Lung (tissue), 12 donors: Measurements from ENCODE around the gene GC. TPM values are rescaled to one million over a fixed set of nuclear protein-coding genes. Genes with fewer than 3 reads are reported as not detected.

ENCODE experiments used
- ATAC-seq: fragments of 200-7000 bp; cut with Tn5 transposase; one replicate; pipeline ENCODE4 v1.9.1; 2020; ENCODE audit warnings: moderate number of reproducible peaks; ENCODE audit not compliant: insufficient read depth, low FRiP score
- DNase-seq, 3 donors: peaks; one replicate each; pipeline ENCODE4 v3.0.0-alpha.2; 2013 to 2017
- H3K27ac ChIP-seq, 2 donors: one replicate each; pipeline ENCODE4 v1.5.1; 2013; ENCODE audit warnings: mild to moderate bottlenecking in 2 of 2, moderate library complexity in 2 of 2, control low read depth in 1 of 2, inconsistent platforms in 1 of 2, low read depth in 1 of 2, low read length in 1 of 2
- H3K27me3 ChIP-seq, 3 donors: one replicate each; pipeline ENCODE4 v1.5.1; 2013; ENCODE audit warnings: low read length in 2 of 3; ENCODE audit not compliant: control insufficient read depth in 3 of 3, insufficient read depth in 3 of 3
- H3K36me3 ChIP-seq, 4 donors: one replicate each; pipeline ENCODE4 v1.5.1; 2013; ENCODE audit warnings: low read length in 4 of 4, mild to moderate bottlenecking in 1 of 4, moderate library complexity in 1 of 4; ENCODE audit not compliant: control insufficient read depth in 4 of 4, insufficient read depth in 4 of 4
- H3K4me1 ChIP-seq, 5 donors: one replicate each; pipeline ENCODE4 v1.5.1; 2013; ENCODE audit warnings: low read length in 5 of 5, mild to moderate bottlenecking in 2 of 5, moderate library complexity in 1 of 5; ENCODE audit not compliant: control insufficient read depth in 5 of 5, insufficient read depth in 5 of 5
- H3K4me3 ChIP-seq: one replicate; pipeline ENCODE4 v1.5.1; 2013; ENCODE audit warnings: mild to moderate bottlenecking, control low read depth, moderate library complexity
- H3K9ac ChIP-seq, 2 donors: one replicate each; pipeline ENCODE4 v1.5.1; 2013; ENCODE audit warnings: low read length in 2 of 2, control low read depth in 1 of 2; ENCODE audit not compliant: insufficient read depth in 1 of 2
- H3K9me3 ChIP-seq, 4 donors: one replicate each; pipeline ENCODE4 v1.5.1; 2013; ENCODE audit warnings: low read length in 3 of 4, mild to moderate bottlenecking in 1 of 4, moderate library complexity in 1 of 4; ENCODE audit not compliant: control insufficient read depth in 4 of 4, insufficient read depth in 3 of 4
- WGBS, 2 donors: extraction: QIAGEN DNeasy Blood & Tissue Kit; methylation state at CpG; one replicate each; pipeline ENCODE4 v1.1.7; 2013; 5-methylcytosine and 5-hydroxymethylcytosine counted together
- polyA plus RNA-seq, 2 donors: library from polyadenylated mRNA; stranded (reverse); fragments of 200-250 nt; gene quantifications; one replicate each; pipeline ENCODE4 v1.2.1, GENCODE V29; 2013
- total RNA-seq, 2 donors: library from RNA; depleted of rRNA in 1 of 2; stranded (reverse); fragments of >200 nt in 1 of 2; gene quantifications; one replicate each; pipeline ENCODE4 v1.2.1, GENCODE V29; 2014 to 2021
- TF ChIP-seq, protein P1 (sequence below): IDR thresholded peaks from 2 replicates; pipeline ENCODE4 v1.5.1; 2012; ENCODE audit warnings: mild to moderate bottlenecking; ENCODE audit errors: control extremely low read depth, extremely low read depth
- donor health status: control.
- donor health status: control.
- donor health status: Bipolar disorder and iron deficiency.
- donor health status: healthy.
- donor health status: DM: yes; HTN: yes; CAD: no.

GC gene
- total and polyA plus RNA-seq, 4 donors: 0.08 to 2.1 TPM; not detected in 2

DNA sequence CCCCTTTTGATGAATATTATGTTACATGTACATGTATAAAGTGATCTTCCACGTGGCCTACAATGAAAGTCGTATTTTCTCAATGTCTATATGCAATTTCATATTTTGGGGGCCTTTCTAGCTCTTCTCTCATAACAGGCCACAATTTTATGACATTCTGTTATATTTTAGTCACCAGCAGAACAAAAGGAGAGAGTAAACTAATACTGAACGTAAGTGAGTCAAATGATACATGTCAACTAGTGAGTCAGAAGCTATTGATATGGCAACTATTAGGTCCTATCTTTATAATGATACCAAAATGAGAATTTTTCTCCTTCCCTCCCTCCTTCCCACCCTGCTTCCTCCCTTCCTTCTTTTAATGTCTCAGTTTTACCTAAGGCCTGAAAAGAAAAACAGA lies 14.4 kb downstream of the GC start:
- no peaks in the 10 kb centered on the region for H3K9me3 ChIP-seq
- no peaks in the 10 kb centered on the region for H3K4me1 ChIP-seq
- H3K9ac ChIP-seq: no peak overlapping the region
- ATAC-seq (no peak), DNase-seq (no peak)
- H3K27me3 ChIP-seq: no peaks in the 10 kb centered on the region
- no peak overlapping the region for H3K4me3 ChIP-seq
- WGBS, 2 donors: 91 to 93% methylated on average over 3 of the region's 3 CpGs
- H3K27ac ChIP-seq: no peak overlapping the region
- no peaks in the 10 kb centered on the region for H3K36me3 ChIP-seq
- TF ChIP-seq, protein P1, sequence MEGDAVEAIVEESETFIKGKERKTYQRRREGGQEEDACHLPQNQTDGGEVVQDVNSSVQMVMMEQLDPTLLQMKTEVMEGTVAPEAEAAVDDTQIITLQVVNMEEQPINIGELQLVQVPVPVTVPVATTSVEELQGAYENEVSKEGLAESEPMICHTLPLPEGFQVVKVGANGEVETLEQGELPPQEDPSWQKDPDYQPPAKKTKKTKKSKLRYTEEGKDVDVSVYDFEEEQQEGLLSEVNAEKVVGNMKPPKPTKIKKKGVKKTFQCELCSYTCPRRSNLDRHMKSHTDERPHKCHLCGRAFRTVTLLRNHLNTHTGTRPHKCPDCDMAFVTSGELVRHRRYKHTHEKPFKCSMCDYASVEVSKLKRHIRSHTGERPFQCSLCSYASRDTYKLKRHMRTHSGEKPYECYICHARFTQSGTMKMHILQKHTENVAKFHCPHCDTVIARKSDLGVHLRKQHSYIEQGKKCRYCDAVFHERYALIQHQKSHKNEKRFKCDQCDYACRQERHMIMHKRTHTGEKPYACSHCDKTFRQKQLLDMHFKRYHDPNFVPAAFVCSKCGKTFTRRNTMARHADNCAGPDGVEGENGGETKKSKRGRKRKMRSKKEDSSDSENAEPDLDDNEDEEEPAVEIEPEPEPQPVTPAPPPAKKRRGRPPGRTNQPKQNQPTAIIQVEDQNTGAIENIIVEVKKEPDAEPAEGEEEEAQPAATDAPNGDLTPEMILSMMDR: no peak

DNA sequence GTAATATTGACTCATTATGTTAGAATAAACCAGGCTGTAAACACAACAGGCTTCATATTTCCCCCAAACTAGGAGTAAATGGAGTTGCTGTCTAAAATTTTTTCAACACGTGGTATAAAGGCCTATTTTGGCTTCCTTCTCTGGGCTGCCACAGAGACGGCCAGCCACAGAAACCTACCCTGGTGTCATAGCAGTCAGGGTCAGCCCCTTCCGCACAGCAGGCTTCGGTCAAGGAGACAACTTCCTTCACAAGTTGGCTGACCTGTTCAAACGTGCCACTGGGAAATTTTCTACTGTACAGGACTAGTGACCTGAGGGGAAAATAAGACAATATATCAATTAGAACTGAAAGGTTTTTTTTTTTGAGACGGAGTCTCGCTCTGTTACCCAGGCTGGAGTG lies 15.8 kb downstream of the GC start:
- no peak overlapping the region for H3K27ac ChIP-seq
- TF ChIP-seq, protein P1: no peak
- no peak overlapping the region for H3K9ac ChIP-seq
- H3K4me3 ChIP-seq: no peak overlapping the region
- H3K27me3 ChIP-seq: no peaks in the 10 kb centered on the region
- ATAC-seq (no peak), DNase-seq (no peak)
- WGBS, 2 donors: 84 to 85% methylated on average over 7 of the region's 7 CpGs
- H3K9me3 ChIP-seq: no peaks in the 10 kb centered on the region
- no peaks in the 10 kb centered on the region for H3K36me3 ChIP-seq
- H3K4me1 ChIP-seq: no peaks in the 10 kb centered on the region

DNA sequence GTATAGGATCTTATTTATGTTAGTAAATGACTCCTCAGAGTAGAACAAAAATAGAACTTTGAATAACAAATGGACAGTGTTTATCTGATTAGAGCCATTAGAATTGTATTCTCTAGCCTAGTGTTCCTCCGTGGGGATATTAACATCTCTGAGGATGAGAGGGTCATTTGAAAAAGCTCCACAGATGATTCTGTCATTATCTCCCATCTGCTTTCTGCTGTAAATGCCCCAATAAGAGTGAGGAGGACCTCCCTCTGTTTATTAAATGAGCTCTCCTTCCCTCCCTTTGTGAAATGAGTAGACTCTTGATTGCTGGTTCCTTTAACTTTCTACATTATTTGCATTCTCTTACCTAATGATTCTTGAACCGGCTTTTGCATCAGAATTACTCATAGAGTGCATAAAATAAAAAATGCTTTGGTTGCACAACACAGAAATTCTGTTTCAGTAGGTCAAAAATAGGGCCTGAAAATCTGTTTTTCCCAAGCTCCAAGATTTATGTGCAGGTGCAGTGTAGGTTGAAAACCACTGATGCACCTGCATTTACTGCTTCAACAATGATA lies 18.0 kb downstream of the GC start:
- Histone ChIP-seq H3K27ac (no peak overlapping the region), H3K9me3 (no peaks in the 10 kb centered on the region), H3K4me3 (no peak overlapping the region), H3K9ac (no peak overlapping the region), H3K36me3 (no peaks in the 10 kb centered on the region), H3K27me3 (no peaks in the 10 kb centered on the region), H3K4me1 (no peaks in the 10 kb centered on the region)
- TF ChIP-seq, protein P1: no peak
- DNase-seq (no peak), ATAC-seq (no peak)
- WGBS, 2 donors: 45 to 55% methylated on average over 2 of the region's 2 CpGs

DNA sequence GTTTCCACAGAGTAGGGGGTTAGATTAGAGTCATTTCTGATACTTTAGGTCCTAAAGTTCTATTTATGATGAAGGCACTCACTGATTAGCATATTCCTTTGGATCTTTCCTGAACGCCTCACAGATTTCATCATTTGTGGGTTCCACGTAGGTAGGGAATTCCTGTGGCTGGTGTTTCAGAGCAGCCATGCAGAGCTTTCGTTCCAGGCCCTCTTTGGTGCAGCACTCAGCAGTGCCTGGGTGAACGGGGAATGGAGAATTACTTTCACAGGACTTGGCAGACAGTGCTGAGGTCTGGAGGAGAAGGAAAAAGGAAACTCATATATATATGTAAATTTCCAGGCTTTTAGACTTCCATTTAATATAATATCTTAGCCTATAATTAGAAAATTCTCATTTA lies 18.5 kb downstream of the GC start:
- TF ChIP-seq, protein P1: no peak
- Histone ChIP-seq H3K4me3 (no peak overlapping the region), H3K4me1 (no peaks in the 10 kb centered on the region), H3K9ac (no peak overlapping the region), H3K36me3 (no peaks in the 10 kb centered on the region), H3K27me3 (no peaks in the 10 kb centered on the region), H3K9me3 (no peaks in the 10 kb centered on the region), H3K27ac (no peak overlapping the region)
- DNase-seq (no peak), ATAC-seq (no peak)
- WGBS, 2 donors: 70 to 75% methylated on average over 4 of the region's 4 CpGs
